MCF 10A (cell line): ENCODE results near the gene EID1. TPM values are rescaled to one million over a fixed set of nuclear protein-coding genes. Genes with fewer than 3 reads are reported as not detected.

Experiments
- BruUV-seq: library from RNA; stranded (reverse); fragments of 400-500 nt; replicated peaks from 2 replicates; lab custom pipeline; 2021; lab: Mats Ljungman, UMichigan
- CTCF ChIA-PET: fragments of 300-600 bp; sonication (Branson Sonifier 250); formaldehyde crosslinking; extraction: SDS; loops from one replicate; lab custom pipeline; 2021; ENCODE audit warnings: antibody characterized with exemption, inconsistent platforms; lab: Yijun Ruan, JAX
- POLR2A ChIA-PET: fragments of 300-600, 350-650 bp; sonication (Branson Sonifier 250); formaldehyde crosslinking; extraction: SDS; loops from one replicate; lab custom pipeline; 2020; ENCODE audit warnings: antibody characterized with exemption, inconsistent platforms; lab: Yijun Ruan, JAX
- DNase-seq: peaks from one replicate; pipeline ENCODE4 v3.0.0-alpha.2; 2018; ENCODE audit not compliant: unreplicated experiment
- H3K27ac Mint-ChIP-seq: one replicate; pipeline ENCODE4 v1.8.0; 2022; ENCODE audit warnings: mild to moderate bottlenecking, low read depth, mixed read lengths; ENCODE audit not compliant: unreplicated experiment
- H3K27me3 Mint-ChIP-seq: one replicate; pipeline ENCODE4 v1.8.0; 2022; ENCODE audit warnings: mixed read lengths; ENCODE audit not compliant: insufficient read depth, unreplicated experiment
- H3K36me3 Mint-ChIP-seq: one replicate; pipeline ENCODE4 v1.8.0; 2022; ENCODE audit warnings: mild to moderate bottlenecking, moderate library complexity, mixed read lengths; ENCODE audit not compliant: insufficient read depth, unreplicated experiment
- H3K4me1 Mint-ChIP-seq: one replicate; pipeline ENCODE4 v1.8.0; 2022; ENCODE audit warnings: mixed read lengths; ENCODE audit not compliant: insufficient read depth, unreplicated experiment
- H3K4me3 Mint-ChIP-seq: one replicate; pipeline ENCODE4 v1.8.0; 2022; ENCODE audit warnings: mild to moderate bottlenecking, moderate library complexity, mixed read lengths; ENCODE audit not compliant: unreplicated experiment
- H3K9me3 Mint-ChIP-seq: one replicate; pipeline ENCODE4 v1.8.0; 2022; ENCODE audit warnings: mixed read lengths; ENCODE audit not compliant: unreplicated experiment
- CTCF ChIP-seq: fragments of 200-600 bp; IDR thresholded peaks from one replicate; pipeline ENCODE4 v1.8.0; 2022; ENCODE audit warnings: antibody characterized with exemption, mild to moderate bottlenecking; ENCODE audit not compliant: unreplicated experiment
- intact Hi-C: fragments of 100-400 bp; cut with micrococcal nuclease; formaldehyde crosslinking; loops from 2 replicates; pipeline ENCODE4 v1.14.1; 2022
- total RNA-seq: library from RNA; stranded (reverse); gene quantifications from 2 replicates; pipeline ENCODE4 v1.2.3, GENCODE V29; 2022

The EID1 gene
- total RNA-seq, 1 experiment from 2014 or later = 91.3 TPM

GRCh38 chr15:48888191-48888590 lies 10.3 kb downstream of the EID1 start:
- H3K27ac Mint-ChIP-seq = no peak overlapping the region
- no peak for TF ChIP-seq CTCF

GRCh38 chr15:48888836-48889235 lies 10.9 kb downstream of the EID1 start:
- no peak overlapping the region for H3K27ac Mint-ChIP-seq
- no TSS peak for BruUV-seq
- no peak overlapping the region for H3K4me3 Mint-ChIP-seq
- no peaks in the 10 kb centered on the region for H3K9me3 Mint-ChIP-seq
- intact Hi-C loops = no loop called here
- TF ChIP-seq CTCF = no peak
- no peaks in the 10 kb centered on the region for H3K27me3 Mint-ChIP-seq
- H3K4me1 Mint-ChIP-seq = peaks cover 5% of the 10 kb centered on the region
- POLR2A ChIA-PET = interaction anchor here (1.0 to 1.1 kb wide), 2 partner anchors 9 to 11 kb away, joined by 3 read pairs; partner anchors contain the start of gene EID1
- no peaks in the 10 kb centered on the region for H3K36me3 Mint-ChIP-seq
- CTCF ChIA-PET = interaction anchor here (0.7 to 1.3 kb wide), 4 partner anchors 9 to 75 kb away, joined by 3 to 4 read pairs (median 3); partner anchors contain the start of genes EID1 and SHC4
- DNase-seq = no peak

More at GRCh38 chr15:48888191-48888590, 10.3 kb downstream of the EID1 start:
- ChIA-PET CTCF (interaction anchor here (0.7 kb wide), 2 partner anchors 9 to 73 kb away, joined by 3 read pairs; no protein-coding TSS in a partner anchor), POLR2A (interaction anchor here (1.0 to 1.6 kb wide), 3 partner anchors 9 to 11 kb away, joined by 3 to 7 read pairs (median 3); partner anchors contain the start of gene EID1)
- intact Hi-C loops = no loop called here
- Mint-ChIP-seq H3K4me3 (no peak overlapping the region), H3K27me3 (no peaks in the 10 kb centered on the region), H3K9me3 (no peaks in the 10 kb centered on the region), H3K4me1 (peaks cover 5% of the 10 kb centered on the region), H3K36me3 (no peaks in the 10 kb centered on the region)
- DNase-seq = no peak
- BruUV-seq = no TSS peak

- Mint-ChIP-seq H3K27me3 (no peaks in the 10 kb centered on the region), H3K4me3 (no peak overlapping the region), H3K4me1 (peaks cover 5% of the 10 kb centered on the region), H3K27ac (no peak overlapping the region), H3K36me3 (no peaks in the 10 kb centered on the region), H3K9me3 (no peaks in the 10 kb centered on the region)
- CTCF ChIA-PET = interaction anchor here (0.9 to 1.0 kb wide), 4 partner anchors 9 to 76 kb away, joined by 3 to 4 read pairs (median 3); partner anchors contain the start of gene EID1
- no TSS peak for BruUV-seq
- POLR2A ChIA-PET = interaction anchor here (0.6 to 1.7 kb wide), 2 partner anchors 9 to 1433 kb away, joined by 3 to 6 read pairs; no protein-coding TSS in a partner anchor
- TF ChIP-seq CTCF = no peak
- DNase-seq = no peak
- intact Hi-C loops = no loop called here
Measured at GRCh38 chr15:48889925-48890324, 12.0 kb downstream of the EID1 start.

- Mint-ChIP-seq H3K27ac (no peak overlapping the region), H3K9me3 (no peaks in the 10 kb centered on the region), H3K36me3 (no peaks in the 10 kb centered on the region), H3K27me3 (no peaks in the 10 kb centered on the region), H3K4me1 (peaks cover 5% of the 10 kb centered on the region), H3K4me3 (no peak overlapping the region)
- no peak for DNase-seq
- intact Hi-C loops = no loop called here
- no TSS peak for BruUV-seq
- ChIA-PET CTCF (interaction anchor here (0.9 kb wide), 1 partner anchor 8 kb away, joined by 3 read pairs; no protein-coding TSS in a partner anchor), POLR2A (interaction anchor here (0.6 to 1.7 kb wide), 2 partner anchors 9 to 1433 kb away, joined by 3 to 6 read pairs; no protein-coding TSS in a partner anchor)
- TF ChIP-seq CTCF = no peak
Measured at GRCh38 chr15:48890375-48890972, 12.5 kb downstream of the EID1 start.
